Stimulated activated CD8-positive, alpha-beta memory T cell treated with anti-CD3 and anti-CD28 coated beads, Interleukin-12 subunit alpha, Interleukin-12 subunit beta, amount 100 ng/mL, for 4 hours (primary cell): ENCODE measurements around the gene TAOK1.

Experiments used
- DNase-seq: peaks from one replicate; pipeline ENCODE4 v3.0.0-alpha.2; 2020; ENCODE audit warnings: low read depth

TAOK1 gene

GRCh38 chr17:29584452-29585079, 194.4 kb downstream of the TAOK1 start:
- DNase-seq = no peak

GRCh38 chr17:29585080-29585751, 195.1 kb downstream of the TAOK1 start:
- DNase-seq = no peak

GRCh38 chr17:29586676-29587469, 196.7 kb downstream of the TAOK1 start:
- DNase-seq = no peak

GRCh38 chr17:29587591-29587990, 197.4 kb downstream of the TAOK1 start:
- DNase-seq = no peak

DNA sequence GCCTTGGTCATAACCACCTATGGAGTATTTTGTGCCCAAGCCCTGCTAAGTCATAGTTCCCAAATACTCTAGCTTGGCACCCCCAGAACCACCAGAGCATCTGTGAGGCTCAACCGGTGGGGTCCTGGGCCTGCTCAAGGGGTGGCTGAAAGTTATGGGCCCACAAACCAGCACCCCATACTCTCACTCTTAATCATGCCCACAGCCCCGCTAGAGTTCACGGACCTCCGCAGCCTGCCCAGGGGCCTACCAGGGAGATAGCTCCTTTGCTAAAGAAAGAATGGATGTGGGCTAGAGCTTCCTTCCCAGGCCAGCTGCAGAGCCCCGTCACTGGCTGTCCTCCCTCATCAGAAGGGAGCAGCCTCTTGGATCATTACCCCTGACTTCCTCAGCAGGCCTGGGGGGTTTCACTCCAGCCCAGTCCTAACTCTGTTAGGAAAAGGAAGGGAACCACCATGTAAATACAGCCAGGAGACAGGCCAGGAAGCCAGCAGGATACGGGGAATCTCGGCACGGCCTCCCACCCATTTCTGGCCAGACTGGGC, 197.9 kb downstream of the TAOK1 start:
- no peak for DNase-seq

DNA sequence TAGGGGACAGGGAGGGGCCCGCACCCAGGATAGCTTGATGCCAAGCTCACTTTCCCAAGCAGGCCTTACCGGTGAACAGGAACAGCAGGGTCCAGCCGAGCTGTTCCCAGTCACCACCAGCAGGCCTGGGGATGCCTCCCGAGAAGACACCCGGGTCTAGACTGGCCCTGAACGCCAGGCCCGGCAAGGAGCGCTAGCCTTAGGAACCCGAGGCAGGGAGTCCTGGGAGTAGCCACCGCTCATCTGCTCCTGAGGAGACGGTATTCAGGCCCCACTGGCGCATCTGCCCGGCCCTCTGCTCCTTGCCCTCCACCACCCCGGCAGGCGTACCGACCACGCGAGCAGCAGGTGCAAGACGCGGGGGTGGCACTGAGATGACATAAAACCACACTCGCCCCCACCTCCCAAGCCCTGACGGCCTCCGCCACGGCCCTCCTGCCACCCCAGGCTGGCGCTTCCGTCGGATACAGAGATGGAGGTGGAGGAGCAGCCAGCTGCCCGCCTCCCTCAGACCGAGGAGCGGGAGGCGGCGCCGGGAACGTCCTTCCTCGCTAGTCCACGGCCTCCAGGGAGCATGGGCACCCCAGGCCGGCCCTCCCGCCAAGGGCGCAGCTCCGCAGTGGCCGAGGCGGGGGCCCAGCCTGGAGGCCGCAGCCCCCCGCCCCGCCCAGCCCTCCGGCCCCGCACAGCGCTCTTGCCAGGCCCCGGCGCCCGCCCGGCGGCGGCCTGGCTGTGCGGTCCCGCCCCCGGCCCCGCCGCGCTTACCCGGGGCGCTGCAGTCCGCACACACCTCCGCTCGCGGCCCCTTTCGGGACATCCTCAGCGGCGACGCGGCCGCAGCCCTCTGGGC, 198.6 kb downstream of the TAOK1 start:
- peak; percentile 69 for DNase-seq

- peak; percentile 82 for DNase-seq
These were observed 199.6 kb downstream of the TAOK1 start, which contains the start of gene GIT1 for GRCh38 chr17:29589524-29590410. Gene GIT1 (minus strand): TSS chr17:29589648. CDS start chr17:29589378, 270 bp downstream.

GRCh38 chr17:29590411-29591145, 200.4 kb downstream of the TAOK1 start:
- DNase-seq = no peak

DNA sequence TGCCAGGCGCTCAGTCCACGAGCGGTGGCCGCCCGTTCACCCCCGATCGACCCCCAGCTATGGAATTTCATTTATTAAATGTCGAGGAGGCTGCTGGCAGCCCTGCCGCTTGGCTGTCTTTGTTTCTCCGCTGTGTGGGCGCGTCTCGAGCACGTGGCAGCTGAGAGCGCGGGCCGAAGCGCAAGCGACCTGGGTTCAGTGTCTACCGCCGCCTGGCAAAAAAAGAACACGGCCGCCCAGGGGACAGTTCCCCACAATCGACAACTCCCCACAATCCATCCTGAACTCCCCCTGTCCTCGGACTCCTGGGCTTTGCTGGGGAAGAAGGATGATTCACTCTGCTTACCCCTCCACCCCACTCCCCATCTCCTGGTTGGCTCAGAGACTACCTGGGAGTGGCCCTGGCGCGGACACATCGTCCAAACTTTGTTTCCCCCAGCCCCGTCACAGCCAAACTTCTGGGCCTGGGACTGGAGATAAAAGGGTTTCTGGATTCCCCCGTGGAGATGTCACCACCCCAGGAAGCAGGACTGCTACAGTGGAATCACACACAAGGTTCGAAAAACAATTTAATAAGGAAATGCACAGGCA, 201.1 kb downstream of the TAOK1 start:
- no peak for DNase-seq

DNA sequence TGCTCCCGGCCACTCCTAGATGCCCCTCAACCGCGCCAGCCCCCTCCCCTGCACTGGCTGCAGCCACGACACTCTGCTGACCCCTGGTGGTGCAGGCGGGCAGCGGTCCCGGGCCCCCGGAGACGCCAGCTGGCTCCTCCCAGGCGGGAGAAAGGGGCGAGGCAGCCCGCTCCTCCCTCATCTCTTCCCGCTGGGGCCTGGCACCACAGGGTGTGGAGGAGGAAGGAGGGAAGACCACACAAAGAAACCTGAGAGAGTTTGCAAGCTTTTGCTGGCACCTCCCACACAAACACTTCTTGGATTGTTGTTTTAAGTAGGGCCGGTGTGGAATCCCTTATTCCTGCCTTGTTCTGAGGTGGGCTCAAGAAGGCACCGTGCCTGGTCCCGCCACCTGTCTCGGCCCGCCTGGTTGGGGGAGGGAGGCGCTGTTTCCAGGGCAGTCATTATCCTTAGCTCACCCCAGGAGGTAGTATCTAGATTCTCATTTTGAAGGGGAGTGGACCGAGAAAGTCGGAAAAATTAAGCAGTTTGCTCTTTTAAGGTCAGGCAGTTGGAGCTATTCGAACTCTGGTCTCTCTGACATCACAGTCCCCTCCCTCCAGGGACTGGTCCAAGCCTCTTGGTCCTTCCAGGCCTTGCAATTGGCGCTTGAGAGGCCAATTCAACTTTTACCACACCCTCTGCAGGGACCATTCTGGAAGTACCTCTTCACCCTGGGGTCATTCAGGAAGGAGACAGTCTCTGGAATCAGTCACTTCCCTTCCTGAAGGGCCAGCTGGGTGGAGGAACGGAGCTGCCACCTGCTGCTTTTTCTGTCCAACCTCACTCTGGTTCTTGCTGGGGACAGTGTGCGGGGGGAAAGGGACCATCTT, 201.8 kb downstream of the TAOK1 start:
- DNase-seq = peak; percentile 60

- DNase-seq = no peak
These were observed 202.8 kb downstream of the TAOK1 start, which contains the start of gene ANKRD13B for GRCh38 chr17:29592850-29593551. Gene ANKRD13B (plus strand): TSS chr17:29593132. CDS start chr17:29593622, 490 bp downstream.

DNA sequence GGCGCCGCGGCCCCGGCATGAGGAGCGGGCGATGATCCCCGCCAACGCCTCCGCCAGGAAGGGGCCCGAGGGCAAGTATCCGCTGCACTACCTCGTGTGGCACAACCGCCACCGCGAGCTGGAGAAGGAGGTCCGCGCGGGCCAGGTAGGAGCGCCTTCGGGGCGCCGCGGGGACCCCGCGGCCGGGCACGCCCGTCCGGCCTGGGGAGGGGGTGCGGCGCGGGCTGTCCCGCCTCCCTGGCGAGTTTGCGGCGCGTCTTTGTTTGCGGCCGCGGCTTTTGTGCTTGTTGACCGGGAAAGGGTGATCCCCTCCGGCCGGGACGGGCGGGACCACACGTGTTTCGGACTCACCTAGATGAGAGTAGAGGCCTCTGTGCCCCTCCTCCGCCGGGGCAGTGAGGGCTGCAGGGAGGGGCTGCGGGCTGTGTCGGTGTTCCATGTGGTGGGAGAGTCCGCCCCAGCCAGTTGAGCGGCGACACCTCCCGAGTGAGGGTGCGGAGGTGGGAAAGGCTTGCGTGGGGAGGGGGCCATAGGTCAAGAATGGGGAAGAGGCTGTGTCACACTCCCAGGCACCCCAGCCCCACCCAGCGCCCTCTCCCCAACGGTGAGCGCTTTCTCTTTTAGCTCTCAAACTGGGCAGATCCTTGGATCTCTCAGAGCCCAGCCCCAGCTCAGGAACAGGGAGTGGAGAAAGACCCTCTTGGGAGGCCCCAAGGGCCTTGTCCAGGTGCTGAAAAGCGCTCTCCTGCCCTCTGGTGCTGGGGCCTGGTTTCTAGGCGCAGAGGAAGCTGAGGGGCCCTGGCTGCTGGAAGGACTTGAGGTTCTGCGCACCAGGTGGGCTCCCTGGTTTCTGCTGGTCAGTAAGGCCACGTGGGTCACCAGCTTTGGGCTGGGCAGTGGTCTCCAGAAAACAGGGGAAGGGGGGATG, 203.7 kb downstream of the TAOK1 start:
- DNase-seq = no peak

DNA sequence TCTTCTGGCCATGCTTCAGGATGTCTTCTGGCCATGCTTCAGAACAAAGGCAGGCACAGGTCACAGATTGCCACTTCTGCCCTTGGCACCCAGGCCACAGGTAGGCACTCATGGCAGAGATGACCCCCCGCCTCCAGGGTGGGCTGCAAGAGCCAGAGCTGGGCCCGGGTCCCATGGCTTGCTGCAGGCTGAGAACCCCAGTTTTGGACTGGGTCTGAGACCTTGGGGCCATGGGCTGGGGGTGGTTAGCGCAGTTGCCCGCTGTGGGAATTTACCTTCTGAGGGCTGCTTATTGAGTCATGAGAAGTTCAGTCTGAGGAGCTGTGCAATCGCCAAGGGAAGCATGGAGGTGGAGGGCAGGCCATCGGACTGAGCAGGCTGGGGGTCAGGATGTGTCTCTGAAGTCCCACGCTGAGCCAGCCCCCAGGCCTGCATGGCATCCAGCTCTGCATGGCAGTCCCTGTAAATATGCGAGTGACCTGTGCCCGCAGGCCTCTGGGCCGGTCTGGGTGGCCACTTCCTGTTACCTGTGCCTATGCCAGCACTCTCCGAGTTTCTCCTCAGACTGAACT, 204.4 kb downstream of the TAOK1 start:
- no peak for DNase-seq

DNA sequence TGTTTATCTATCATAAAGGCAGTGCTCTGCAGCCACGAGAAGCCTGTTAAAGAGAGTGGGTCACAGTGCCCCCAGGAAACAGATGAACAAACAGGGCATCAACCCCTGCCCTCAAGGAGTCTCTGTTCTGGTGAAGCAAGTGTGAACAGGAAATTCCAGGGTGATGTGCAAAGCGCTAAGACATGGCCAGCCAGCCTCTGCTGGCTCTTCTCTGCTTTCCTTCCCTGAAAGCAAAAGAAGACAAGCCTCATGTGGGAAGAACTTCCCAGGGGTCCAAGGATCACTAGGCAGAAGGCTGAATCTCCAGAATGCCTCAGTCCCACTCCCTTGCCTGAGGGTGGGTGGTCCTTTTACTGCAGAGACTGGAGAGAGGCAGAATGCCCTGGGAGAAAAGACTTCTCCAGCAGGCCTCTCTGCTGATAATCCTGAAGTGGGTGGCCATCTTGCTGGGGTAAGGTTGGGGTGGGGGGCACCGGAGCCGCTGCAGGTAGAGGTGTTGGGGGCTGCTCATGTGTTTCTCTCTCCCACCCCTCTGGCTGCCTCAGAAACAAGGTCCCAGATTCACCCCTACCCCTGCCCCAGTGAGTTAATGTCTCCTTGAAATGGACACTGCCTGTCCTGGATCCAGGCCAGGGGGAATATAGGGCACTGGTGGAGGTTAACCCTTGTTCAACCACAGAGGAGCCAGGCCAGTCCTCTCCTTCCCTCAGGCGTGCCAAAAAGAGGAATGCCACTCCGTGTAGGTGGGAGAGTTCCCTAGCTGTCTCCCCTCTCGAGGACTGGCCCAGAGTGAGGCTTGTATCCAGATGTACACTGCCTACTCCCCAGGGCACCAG, 205.2 kb downstream of the TAOK1 start:
- DNase-seq = no peak
